WTC11 (cell line): Measurements from ENCODE around the gene TNFRSF19. TPM values are rescaled to one million over a fixed set of nuclear protein-coding genes. Genes with fewer than 3 reads are reported as not detected.

ENCODE experiments used
- ATAC-seq: fragments of 200-7000 bp; cut with Tn5 transposase; 2 replicates; pipeline ENCODE4 v1.10.0; 2021; ENCODE audit warnings: mild to moderate bottlenecking, moderate library complexity
- CTCF ChIA-PET: fragments of 300-600 bp; sonication (Branson Sonifier 250); formaldehyde crosslinking; loops from one replicate; lab custom pipeline; 2021; ENCODE audit warnings: antibody characterized with exemption; lab: Charles Lee
- POLR2A ChIA-PET: fragments of 350-600 bp; sonication (Branson Sonifier 250); formaldehyde crosslinking; loops from one replicate; lab custom pipeline; 2021; ENCODE audit warnings: antibody characterized with exemption; lab: Charles Lee
- DNase-seq: peaks from one replicate; pipeline ENCODE4 v3.0.0; 2021; ENCODE audit warnings: low spot score
- H3K27ac Mint-ChIP-seq: 2 replicates; pipeline ENCODE4 v1.8.0; 2021; ENCODE audit warnings: mixed read lengths
- H3K27me3 Mint-ChIP-seq: 2 replicates; pipeline ENCODE4 v1.8.0; 2021; ENCODE audit warnings: low read depth, mild to moderate bottlenecking, moderate library complexity, mixed read lengths
- H3K36me3 Mint-ChIP-seq: 2 replicates; pipeline ENCODE4 v1.8.0; 2021; ENCODE audit warnings: mixed read lengths
- H3K4me1 Mint-ChIP-seq: 2 replicates; pipeline ENCODE4 v1.8.0; 2022; ENCODE audit warnings: mixed read lengths
- H3K4me3 Mint-ChIP-seq: 2 replicates; pipeline ENCODE4 v1.8.0; 2021; ENCODE audit warnings: mild to moderate bottlenecking, moderate library complexity, mixed read lengths
- H3K9me3 Mint-ChIP-seq: 2 replicates; pipeline ENCODE4 v1.8.0; 2021; ENCODE audit warnings: mixed read lengths
- ATF1 ChIP-seq: sonication (generic); formaldehyde crosslinking; IDR thresholded peaks from 2 replicates; pipeline ENCODE4 v1.8.1; 2023; ENCODE audit warnings: mild to moderate bottlenecking, moderate library complexity, missing genetic modification reagents
- ATF2 ChIP-seq: sonication (generic); formaldehyde crosslinking; IDR thresholded peaks from 2 replicates; pipeline ENCODE4 v1.8.1; 2022; ENCODE audit warnings: low read depth, missing genetic modification reagents, borderline replicate concordance
- CBFB ChIP-seq: sonication (generic); formaldehyde crosslinking; IDR thresholded peaks from 2 replicates; pipeline ENCODE4 v1.8.1; 2022; ENCODE audit warnings: mild to moderate bottlenecking, low read depth, missing genetic modification reagents
- E2F5 ChIP-seq: sonication (generic); formaldehyde crosslinking; IDR thresholded peaks from 2 replicates; pipeline ENCODE4 v1.8.1; 2022; ENCODE audit warnings: mild to moderate bottlenecking, moderate library complexity, missing genetic modification reagents
- ELF4 ChIP-seq: sonication (generic); formaldehyde crosslinking; IDR thresholded peaks from 2 replicates; pipeline ENCODE4 v1.8.1; 2022; ENCODE audit warnings: low read depth, mild to moderate bottlenecking, moderate library complexity, missing genetic modification reagents
- ETV6 ChIP-seq: sonication (generic); formaldehyde crosslinking; IDR thresholded peaks from 2 replicates; pipeline ENCODE4 v1.8.1; 2022; ENCODE audit warnings: mild to moderate bottlenecking, missing genetic modification reagents
- FOXP4 ChIP-seq: sonication (generic); formaldehyde crosslinking; IDR thresholded peaks from 2 replicates; pipeline ENCODE4 v1.8.0; 2022; ENCODE audit warnings: mild to moderate bottlenecking, missing genetic modification reagents
- HMGA2 ChIP-seq: fragments of 250-450 bp; sonication (Bioruptor Pico); IDR thresholded peaks from 2 replicates; pipeline ENCODE4 v1.4.0; 2021; ENCODE audit warnings: mild to moderate bottlenecking, moderate library complexity
- MXD4 ChIP-seq: fragments of 250-450 bp; sonication (Bioruptor Pico); IDR thresholded peaks from 2 replicates; pipeline ENCODE4 v1.8.0; 2021; ENCODE audit warnings: mild to moderate bottlenecking, moderate library complexity, borderline replicate concordance
- PRDM15 ChIP-seq: sonication (generic); formaldehyde crosslinking; IDR thresholded peaks from 2 replicates; pipeline ENCODE4 v1.8.0; 2022; ENCODE audit warnings: missing genetic modification reagents
- PREB ChIP-seq: sonication (generic); formaldehyde crosslinking; IDR thresholded peaks from 2 replicates; pipeline ENCODE4 v1.8.1; 2022; ENCODE audit warnings: mild to moderate bottlenecking, missing genetic modification reagents, moderate library complexity, borderline replicate concordance
- SMAD3 ChIP-seq: sonication (generic); formaldehyde crosslinking; IDR thresholded peaks from 2 replicates; pipeline ENCODE4 v1.8.0; 2022; ENCODE audit warnings: missing genetic modification reagents, mild to moderate bottlenecking, borderline replicate concordance
- TP53 ChIP-seq: sonication (generic); formaldehyde crosslinking; IDR thresholded peaks from 2 replicates; pipeline ENCODE4 v1.8.1; 2023; ENCODE audit warnings: mild to moderate bottlenecking, missing genetic modification reagents
- USF2 ChIP-seq: sonication (generic); formaldehyde crosslinking; IDR thresholded peaks from 2 replicates; pipeline ENCODE4 v1.8.1; 2023; ENCODE audit warnings: mild to moderate bottlenecking, missing genetic modification reagents, moderate library complexity
- ZNF121 ChIP-seq: sonication (generic); formaldehyde crosslinking; IDR thresholded peaks from 2 replicates; pipeline ENCODE4 v1.8.0; 2023; ENCODE audit warnings: missing genetic modification reagents
- ZNF232 ChIP-seq: sonication (generic); formaldehyde crosslinking; IDR thresholded peaks from 2 replicates; pipeline ENCODE4 v1.8.0; 2022; ENCODE audit warnings: mild to moderate bottlenecking, missing genetic modification reagents
- ZNF396 ChIP-seq: fragments of 250-450 bp; sonication (Bioruptor Pico); IDR thresholded peaks from 2 replicates; pipeline ENCODE4 v1.8.0; 2021; ENCODE audit warnings: mild to moderate bottlenecking, moderate library complexity, borderline replicate concordance
- ZNF423 ChIP-seq: fragments of 250-450 bp; sonication (Bioruptor Pico); IDR thresholded peaks from 2 replicates; pipeline ENCODE4 v2.1.2; 2022; ENCODE audit warnings: mild to moderate bottlenecking, moderate library complexity
- ZNF671 ChIP-seq: fragments of 250-450 bp; sonication (Bioruptor Pico); IDR thresholded peaks from 2 replicates; pipeline ENCODE4 v1.8.0; 2021; ENCODE audit warnings: mild to moderate bottlenecking
- ZSCAN18 ChIP-seq: fragments of 250-450 bp; sonication (Bioruptor Pico); IDR thresholded peaks from 2 replicates; pipeline ENCODE4 v2.1.2; 2022; ENCODE audit warnings: mild to moderate bottlenecking, moderate library complexity
- total RNA-seq: library from RNA; stranded (reverse); gene quantifications from 3 replicates; pipeline ENCODE4 v1.2.3, GENCODE V29; 2021

Gene TNFRSF19
- total RNA-seq, 1 experiment from 2014 or later = 0.20 TPM

GRCh38 chr13:23557043-23557442 is 13.2 kb upstream of the TNFRSF19 start (continued):
- TF ChIP-seq ZSCAN18 (CRISPR knock-in tag) (no peak), ZNF423 (CRISPR knock-in tag) (no peak), E2F5 (CRISPR knock-in tag) (no peak), SMAD3 (CRISPR knock-in tag) (no peak), PRDM15 (CRISPR knock-in tag) (no peak), ZNF232 (CRISPR knock-in tag) (no peak), FOXP4 (no peak), MXD4 (CRISPR knock-in tag) (no peak), TP53 (CRISPR knock-in tag) (no peak), ZNF671 (no peak)

- H3K36me3 Mint-ChIP-seq = no peaks in the 10 kb centered on the region
- ChIA-PET CTCF (no interaction called here), POLR2A (no interaction called here)
- H3K4me1 Mint-ChIP-seq = peaks cover 1% of the 10 kb centered on the region
- H3K27ac Mint-ChIP-seq = no peak overlapping the region
- no peak overlapping the region for H3K4me3 Mint-ChIP-seq
- DNase-seq (no peak), ATAC-seq (no peak)
- H3K27me3 Mint-ChIP-seq = no peaks in the 10 kb centered on the region
- H3K9me3 Mint-ChIP-seq = no peaks in the 10 kb centered on the region
- TF ChIP-seq E2F5 (CRISPR knock-in tag) = no peak
- TF ChIP-seq CBFB (CRISPR knock-in tag) = no peak
- no peak for TF ChIP-seq PREB (CRISPR knock-in tag)
- no peak for TF ChIP-seq USF2 (CRISPR knock-in tag)
- TF ChIP-seq PRDM15 (CRISPR knock-in tag) = no peak
- TF ChIP-seq ATF2 (CRISPR knock-in tag) = no peak
- no peak for TF ChIP-seq ZNF423 (CRISPR knock-in tag)
- no peak for TF ChIP-seq ELF4
- no peak for TF ChIP-seq HMGA2 (CRISPR knock-in tag)
- TF ChIP-seq ETV6 = no peak
- no peak for TF ChIP-seq ZNF396
- no peak for TF ChIP-seq ATF1 (CRISPR knock-in tag)
- no peak for TF ChIP-seq ZNF121 (CRISPR knock-in tag)
- no peak for TF ChIP-seq ZNF232 (CRISPR knock-in tag)
Measured at GRCh38 chr13:23557733-23558132, 12.5 kb upstream of the TNFRSF19 start.
